ENCODE data around the gene RAD51AP1. TPM values are rescaled to one million over a fixed set of nuclear protein-coding genes. Genes with fewer than 3 reads are reported as not detected.

The RAD51AP1 gene
- total RNA-seq, 2 donors from 2014 or later, result 58.3 to 77.8 TPM

- Histone ChIP-seq H3K27ac (ENCODE audit: low read depth, low read length) (no peak overlapping the region), H3K27me3 (ENCODE audit: control insufficient read depth, insufficient read depth, low read length, poor library complexity, severe bottlenecking) (peaks cover 15% of the 10 kb centered on the region), H3K9ac (ENCODE audit: extremely low read depth, low read length, poor library complexity, severe bottlenecking) (no peak overlapping the region), H3K36me3 (ENCODE audit: control insufficient read depth, insufficient read depth, low read length) (no peaks in the 10 kb centered on the region), H3K4me1 (ENCODE audit: control insufficient read depth, insufficient read depth, low read length) (peaks cover 5% of the 10 kb centered on the region), H3K4me3 (ENCODE audit: low read length) (no peak overlapping the region), H3K9me3 (ENCODE audit: control insufficient read depth, low read length) (no peaks in the 10 kb centered on the region)
- Mint-ChIP-seq H3K4me1 (peaks cover 6% of the 10 kb centered on the region), H3K36me3 (ENCODE audit: low read depth) (no peaks in the 10 kb centered on the region), H3K9me3 (no peaks in the 10 kb centered on the region), H3K27ac (no peak overlapping the region), H3K27me3 (ENCODE audit: insufficient read depth) (peaks cover 18% of the 10 kb centered on the region), H3K4me3 (no peak overlapping the region)
- no peak for DNase-seq
- no CpG with 5 or more reads among the region's 1 CpG for WGBS, 2 experiments (ENCODE audit: insufficient coverage in 1 of 2, insufficient read length in 1 of 2)
- TF ChIP-seq CTCF (conservative IDR thresholded peaks at IDR 0.05), result no peak
Observed at GRCh38 chr12:4603946-4604345, 65.3 kb downstream of the RAD51AP1 start.

GRCh38 chr12:4604684-4605193 lies 66.0 kb downstream of the RAD51AP1 start:
- Mint-ChIP-seq H3K36me3 (ENCODE audit: low read depth) (no peaks in the 10 kb centered on the region), H3K27me3 (ENCODE audit: insufficient read depth) (peaks cover 18% of the 10 kb centered on the region), H3K9me3 (no peaks in the 10 kb centered on the region), H3K4me3 (peak overlapping the region; percentile 85), H3K27ac (peak overlapping the region; percentile 89), H3K4me1 (peaks cover 6% of the 10 kb centered on the region)
- peak; percentile 100 for TF ChIP-seq CTCF (conservative IDR thresholded peaks at IDR 0.05)
- Histone ChIP-seq H3K9me3 (ENCODE audit: control insufficient read depth, low read length) (no peaks in the 10 kb centered on the region), H3K27me3 (ENCODE audit: control insufficient read depth, insufficient read depth, low read length, poor library complexity, severe bottlenecking) (peaks cover 15% of the 10 kb centered on the region), H3K4me3 (ENCODE audit: low read length) (peak overlapping the region; percentile 92), H3K9ac (ENCODE audit: extremely low read depth, low read length, poor library complexity, severe bottlenecking) (peak overlapping the region; percentile 56), H3K27ac (ENCODE audit: low read depth, low read length) (no peak overlapping the region), H3K4me1 (ENCODE audit: control insufficient read depth, insufficient read depth, low read length) (peaks cover 5% of the 10 kb centered on the region), H3K36me3 (ENCODE audit: control insufficient read depth, insufficient read depth, low read length) (no peaks in the 10 kb centered on the region)
- DNase-seq, result peak; percentile 94
- 1 to 7% methylated on average over 3 to 25 of the region's 25 CpGs for WGBS, 2 experiments (ENCODE audit: insufficient coverage in 1 of 2, insufficient read length in 1 of 2)

- TF ChIP-seq CTCF (conservative IDR thresholded peaks at IDR 0.05), result no peak
- H3K27ac Mint-ChIP-seq, result no peak overlapping the region
- Histone ChIP-seq H3K4me3 (ENCODE audit: low read length) (no peak overlapping the region), H3K9ac (ENCODE audit: extremely low read depth, low read length, poor library complexity, severe bottlenecking) (no peak overlapping the region), H3K36me3 (ENCODE audit: control insufficient read depth, insufficient read depth, low read length) (no peaks in the 10 kb centered on the region), H3K9me3 (ENCODE audit: control insufficient read depth, low read length) (no peaks in the 10 kb centered on the region), H3K4me1 (ENCODE audit: control insufficient read depth, insufficient read depth, low read length) (peaks cover 5% of the 10 kb centered on the region), H3K27ac (ENCODE audit: low read depth, low read length) (no peak overlapping the region), H3K27me3 (ENCODE audit: control insufficient read depth, insufficient read depth, low read length, poor library complexity, severe bottlenecking) (peaks cover 14% of the 10 kb centered on the region)
- H3K9me3 Mint-ChIP-seq, result no peaks in the 10 kb centered on the region
- 96 to 100% methylated on average over 2 to 3 of the region's 3 CpGs for WGBS, 2 experiments (ENCODE audit: insufficient coverage in 1 of 2, insufficient read length in 1 of 2)
- H3K4me1 Mint-ChIP-seq, result peaks cover 5% of the 10 kb centered on the region
- no peak for DNase-seq
- peaks cover 3% of the 10 kb centered on the region for H3K36me3 Mint-ChIP-seq (ENCODE audit: low read depth)
- peaks cover 17% of the 10 kb centered on the region for H3K27me3 Mint-ChIP-seq (ENCODE audit: insufficient read depth)
- no peak overlapping the region for H3K4me3 Mint-ChIP-seq
Observed at GRCh38 chr12:4607056-4607455, 68.4 kb downstream of the RAD51AP1 start.
